HCT116 (cell line): Measurements from ENCODE around the gene RHOXF2B. TPM values are rescaled to one million over a fixed set of nuclear protein-coding genes. Genes with fewer than 3 reads are reported as not detected.

Experiments
- ATAC-seq: fragments of 200-7000 bp; cut with Tn5 transposase; 2 replicates; pipeline ENCODE4 v1.9.1; 2020; ENCODE audit warnings: mild to moderate bottlenecking, moderate library complexity
- BruUV-seq: library from RNA; stranded (reverse); fragments of 400-500 nt; replicated peaks from 2 replicates; lab custom pipeline; 2021; lab: Mats Ljungman, UMichigan
- CTCF ChIA-PET: fragments of 300-600 bp; sonication (Branson Sonifier 250); formaldehyde crosslinking; loops from one replicate; lab custom pipeline; 2021; ENCODE audit warnings: antibody characterized with exemption; lab: Charles Lee
- POLR2A ChIA-PET: fragments of 300-600, 350-600 bp; sonication (Branson Sonifier 250); formaldehyde crosslinking; loops from one replicate; lab custom pipeline; 2021; ENCODE audit warnings: antibody characterized with exemption; lab: Charles Lee
- RAD21 ChIA-PET, 2 experiments: fragments of 300-600 bp; sonication (Branson Sonifier 250); formaldehyde crosslinking; loops; one replicate each; lab custom pipeline; 2023; ENCODE audit warnings: low total read pairs in 2 of 2; ENCODE audit not compliant: uncharacterized antibody in 2 of 2, unreplicated experiment in 2 of 2, low non-redundant PET in 1 of 2; lab: Charles Lee
- DNase-seq: peaks from one replicate; pipeline ENCODE4 v3.0.0-alpha.2; 2010; ENCODE audit warnings: low read depth, low spot score
- H2AFZ ChIP-seq: fragments of 200-600 bp; shearing (Covaris generic), sonication (generic); 2 replicates; pipeline ENCODE4 v1.6.1; 2017; ENCODE audit warnings: low read depth, mixed run types, mixed read lengths, antibody characterized with exemption, low read length; ENCODE audit not compliant: poor library complexity, severe bottlenecking
- H3K27ac ChIP-seq: 2 replicates; pipeline ENCODE4 v1.5.1; 2012; ENCODE audit warnings: low read depth, low read length
- H3K27me3 ChIP-seq: fragments of 200-600 bp; sonication (generic); 2 replicates; pipeline ENCODE4 v1.6.1; 2016; ENCODE audit warnings: mixed run types, low read length, mixed read lengths; ENCODE audit not compliant: insufficient read depth
- H3K36me3 ChIP-seq, 2 experiments: fragments of 200-500 bp in 1 of 2; fragments of 200-600 bp in 1 of 2; sonication (Bioruptor generic) in 1 of 2; sonication (generic) in 1 of 2; 2 replicates each; pipeline versions ENCODE4 v1.5.1 to v1.6.1; 2014 to 2016; ENCODE audit warnings: low read length in 2 of 2, inconsistent platforms in 1 of 2, mixed read lengths in 1 of 2, mixed run types in 1 of 2; ENCODE audit not compliant: insufficient read depth in 2 of 2, control insufficient read depth in 1 of 2
- H3K4me1 ChIP-seq, 2 experiments: fragments of 200-600 bp in 1 of 2; sonication (generic) in 1 of 2; 2 replicates each; pipeline versions ENCODE4 v1.5.1 to v1.6.1; 2012 to 2017; ENCODE audit warnings: low read length in 2 of 2, inconsistent platforms in 1 of 2, mild to moderate bottlenecking in 1 of 2, mixed read lengths in 1 of 2, mixed run types in 1 of 2, moderate library complexity in 1 of 2; ENCODE audit not compliant: insufficient read depth in 2 of 2, control insufficient read depth in 1 of 2
- H3K4me2 ChIP-seq: fragments of 200-600 bp; sonication (generic); 2 replicates; pipeline ENCODE4 v1.6.1; 2017; ENCODE audit warnings: mixed run types, low read length, mixed read lengths
- H3K4me3 ChIP-seq, 2 experiments: fragments of 200-600 bp in 1 of 2; sonication (generic) in 1 of 2; replicated peaks in 1 of 2; 2 replicates each; pipeline ENCODE4 v1.5.1; 2011 to 2016; ENCODE audit warnings: low read length in 2 of 2, control low read depth in 1 of 2, low read depth in 1 of 2, mild to moderate bottlenecking in 1 of 2, mixed read lengths in 1 of 2, mixed run types in 1 of 2
- H3K79me2 ChIP-seq: fragments of 200-600 bp; sonication (generic); 2 replicates; pipeline ENCODE4 v1.6.1; 2017; ENCODE audit warnings: mild to moderate bottlenecking, mixed run types, low read length, moderate library complexity, mixed read lengths; ENCODE audit not compliant: insufficient read depth
- H3K9ac ChIP-seq: fragments of 200-600 bp; sonication (generic); 2 replicates; pipeline ENCODE4 v1.6.1; 2016; ENCODE audit warnings: low read length, mixed read lengths
- H3K9me2 ChIP-seq: fragments of 200-600 bp; sonication (generic), shearing (Covaris generic); 2 replicates; pipeline ENCODE4 v1.6.1; 2017; ENCODE audit warnings: mixed run types, mild to moderate bottlenecking, moderate library complexity; ENCODE audit not compliant: insufficient read depth
- H3K9me3 ChIP-seq, 2 experiments: fragments of 200-500 bp in 1 of 2; fragments of 200-600 bp in 1 of 2; sonication (Bioruptor generic) in 1 of 2; sonication (generic) in 1 of 2; 2 replicates each; pipeline ENCODE4 v1.6.1; 2014 to 2017; ENCODE audit warnings: low read length in 2 of 2, mixed read lengths in 2 of 2, inconsistent platforms in 1 of 2, low read depth in 1 of 2, mild to moderate bottlenecking in 1 of 2, mixed run types in 1 of 2, moderate library complexity in 1 of 2; ENCODE audit not compliant: control insufficient read depth in 1 of 2, insufficient read depth in 1 of 2
- H4K20me1 ChIP-seq: fragments of 200-600 bp; sonication (generic), shearing (Covaris generic); 2 replicates; pipeline ENCODE4 v1.6.1; 2017; ENCODE audit warnings: mixed run types, mild to moderate bottlenecking, moderate library complexity; ENCODE audit not compliant: insufficient read depth
- CTCF ChIP-seq, 3 experiments: fragments of 200-600 bp in 1 of 3; sonication (generic) in 1 of 3; IDR thresholded peaks in 2 of 3; conservative IDR thresholded peaks in 1 of 3; 2 replicates each; pipeline ENCODE4 v1.5.1; 2012 to 2017; ENCODE audit warnings: low read depth in 2 of 3, low read length in 2 of 3, antibody characterized with exemption in 1 of 3, borderline replicate concordance in 1 of 3, control low read depth in 1 of 3, mild to moderate bottlenecking in 1 of 3, mixed read lengths in 1 of 3, mixed run types in 1 of 3, moderate library complexity in 1 of 3; ENCODE audit not compliant: insufficient read depth in 1 of 3
- EZH2 ChIP-seq: fragments of 200-600 bp; sonication (generic); IDR thresholded peaks from 2 replicates; pipeline ENCODE4 v1.6.1; 2017; ENCODE audit warnings: antibody characterized with exemption, mixed run types
- FOSL1 ChIP-seq: IDR thresholded peaks from 2 replicates; pipeline ENCODE4 v1.6.1; 2012; ENCODE audit warnings: low read depth
- JUND ChIP-seq: IDR thresholded peaks from 2 replicates; pipeline ENCODE4 v1.6.1; 2012
- POLR2A ChIP-seq: IDR thresholded peaks from 2 replicates; pipeline ENCODE4 v1.7.0; 2011; ENCODE audit warnings: borderline replicate concordance; ENCODE audit not compliant: insufficient read depth, insufficient read length; ENCODE audit errors: extremely low read depth
- POLR2AphosphoS5 ChIP-seq: IDR thresholded peaks from 2 replicates; pipeline ENCODE4 v1.6.1; 2011; ENCODE audit warnings: mild to moderate bottlenecking, low read depth, low read length, moderate library complexity
- SIN3A ChIP-seq: IDR thresholded peaks from 2 replicates; pipeline ENCODE4 v1.6.1; 2012; ENCODE audit warnings: low read depth
- SP1 ChIP-seq: IDR thresholded peaks from 2 replicates; pipeline ENCODE4 v1.6.1; 2012; ENCODE audit warnings: low read depth
- SRF ChIP-seq: IDR thresholded peaks from 2 replicates; pipeline ENCODE4 v1.6.1; 2012; ENCODE audit warnings: low read depth
- TCF7L2 ChIP-seq: IDR thresholded peaks from 2 replicates; pipeline ENCODE4 v1.7.0; 2011; ENCODE audit warnings: borderline replicate concordance, inconsistent platforms; ENCODE audit not compliant: insufficient read depth, insufficient read length; ENCODE audit errors: extremely low read depth
- ZBTB33 ChIP-seq: IDR thresholded peaks from 2 replicates; pipeline ENCODE4 v1.6.1; 2011; ENCODE audit warnings: mild to moderate bottlenecking, low read length, moderate library complexity; ENCODE audit not compliant: insufficient replicate concordance; ENCODE audit errors: extremely low read depth
- ZFX ChIP-seq: fragments of 450-650 bp; IDR thresholded peaks from 2 replicates; pipeline ENCODE4 v1.6.1; 2017
- ZNF274 ChIP-seq: fragments of 200-500 bp; sonication (Bioruptor generic); IDR thresholded peaks from 2 replicates; pipeline ENCODE4 v1.6.1; 2014; ENCODE audit warnings: mild to moderate bottlenecking, low read depth, low read length, inconsistent platforms
- intact Hi-C: fragments of 100-400 bp; cut with micrococcal nuclease; formaldehyde crosslinking; loops from 2 replicates; pipeline ENCODE4 v1.10.0; 2022
- total RNA-seq: library from RNA; stranded (reverse); gene quantifications from one replicate; pipeline ENCODE4 v1.2.1, GENCODE V29; 2021; ENCODE audit not compliant: unreplicated experiment

RHOXF2B gene
- total RNA-seq, 1 experiment from 2014 or later = not detected

- H3K4me1 ChIP-seq = no peaks in the 10 kb centered on the region
- intact Hi-C loops = no loop called here
- no peaks in the 10 kb centered on the region for H3K79me2 ChIP-seq
- H3K9ac ChIP-seq = no peak overlapping the region
- no peak overlapping the region for H3K4me3 ChIP-seq
- RAD21 ChIA-PET = no interaction called here
- no peaks in the 10 kb centered on the region for H3K36me3 ChIP-seq
- no peaks in the 10 kb centered on the region for H3K9me2 ChIP-seq
- TF ChIP-seq CTCF (IDR thresholded peaks at IDR 0.05 in 2 of 3, conservative IDR thresholded peaks at IDR 0.05 in 1 of 3; ENCODE audit: borderline replicate concordance in 1 of 3, insufficient read depth in 1 of 3, low read depth in 2 of 3, low read length in 2 of 3) = peak in 2 of 3 experiments; percentile 14 to 21; a peak in 2 of 6 replicates
- TF ChIP-seq POLR2AphosphoS5 = no peak
- CTCF ChIA-PET = interaction anchor here (1.4 kb wide), 1 partner anchor 9 kb away, joined by 3 read pairs; no protein-coding TSS in a partner anchor
- H3K9me3 ChIP-seq = no peaks in the 10 kb centered on the region
- no peaks in the 10 kb centered on the region for H3K27me3 ChIP-seq
- H2AFZ ChIP-seq = no peak overlapping the region
- BruUV-seq = no TSS peak
- ATAC-seq (no peak), DNase-seq (no peak)
- H3K4me2 ChIP-seq = no peak overlapping the region
- POLR2A ChIA-PET = no interaction called here
- H4K20me1 ChIP-seq = no peaks in the 10 kb centered on the region
- no peak overlapping the region for H3K27ac ChIP-seq
Observed at GRCh38 chrX:120090208-120090607, 12.7 kb upstream of the RHOXF2B start.

- H3K9ac ChIP-seq = no peak overlapping the region
- H3K9me2 ChIP-seq = no peaks in the 10 kb centered on the region
- no peak overlapping the region for H3K4me2 ChIP-seq
- BruUV-seq = no TSS peak
- DNase-seq = no peak
- H4K20me1 ChIP-seq = no peaks in the 10 kb centered on the region
- H3K27ac ChIP-seq = no peak overlapping the region
- no peaks in the 10 kb centered on the region for H3K27me3 ChIP-seq
- no peak overlapping the region for H2AFZ ChIP-seq
- POLR2A ChIA-PET = no interaction called here
- no peaks in the 10 kb centered on the region for H3K79me2 ChIP-seq
- H3K9me3 ChIP-seq = no peaks in the 10 kb centered on the region
- intact Hi-C loops = no loop called here
- CTCF ChIA-PET = no interaction called here
- H3K4me1 ChIP-seq = no peaks in the 10 kb centered on the region
- no peak for ATAC-seq
- no peak overlapping the region for H3K4me3 ChIP-seq
- no peaks in the 10 kb centered on the region for H3K36me3 ChIP-seq
- RAD21 ChIA-PET = no interaction called here
- no peak for TF ChIP-seq ZNF274
- no peak for TF ChIP-seq FOSL1
- no peak for TF ChIP-seq JUND
- no peak for TF ChIP-seq SRF
- no peak for TF ChIP-seq TCF7L2
- no peak for TF ChIP-seq CTCF (IDR thresholded peaks at IDR 0.05 in 2 of 3, conservative IDR thresholded peaks at IDR 0.05 in 1 of 3; ENCODE audit: borderline replicate concordance in 1 of 3, insufficient read depth in 1 of 3, low read depth in 2 of 3, low read length in 2 of 3)
- no peak for TF ChIP-seq EZH2
- no peak for TF ChIP-seq POLR2A
- TF ChIP-seq ZFX = no peak
- no peak for TF ChIP-seq ZBTB33
- no peak for TF ChIP-seq SIN3A
- no peak for TF ChIP-seq SP1
Observed at GRCh38 chrX:120087289-120088017, 10.0 kb upstream of the RHOXF2B start.
